Muscle layer of colon (tissue), 2 donors: ENCODE data around the gene PRLHR.
"Not testable (repeated sequence)": the region's sequence is repeated elsewhere in the genome, so short reads cannot be mapped to it uniquely, and the experiment has no call there.

Experiments used
- H3K27ac ChIP-seq: one replicate; pipeline ENCODE4 v1.7.0; 2013; ENCODE audit warnings: low read depth, mild to moderate bottlenecking, low read length, moderate library complexity
- H3K27me3 ChIP-seq, 2 donors: one replicate each; pipeline ENCODE4 v1.7.0; 2013; ENCODE audit warnings: low read length in 2 of 2, mild to moderate bottlenecking in 2 of 2; ENCODE audit not compliant: insufficient read depth in 2 of 2, control insufficient read depth in 1 of 2
- H3K36me3 ChIP-seq: one replicate; pipeline ENCODE4 v1.7.0; 2013; ENCODE audit warnings: mild to moderate bottlenecking, low read length; ENCODE audit not compliant: insufficient read depth
- H3K4me1 ChIP-seq: one replicate; pipeline ENCODE4 v1.7.0; 2013; ENCODE audit warnings: mild to moderate bottlenecking, low read length; ENCODE audit not compliant: insufficient read depth
- H3K4me3 ChIP-seq, 2 donors: one replicate each; pipeline ENCODE4 v1.7.0; 2013; ENCODE audit warnings: low read length in 2 of 2, low read depth in 1 of 2, mild to moderate bottlenecking in 1 of 2, moderate library complexity in 1 of 2
- H3K9ac ChIP-seq: one replicate; pipeline ENCODE4 v1.7.0; 2013; ENCODE audit warnings: low read length
- H3K9me3 ChIP-seq: one replicate; pipeline ENCODE4 v1.7.0; 2013; ENCODE audit warnings: mild to moderate bottlenecking, low read length
- donor health status: abdominal sarcoma.
- donor health status: Adenocarcinoma of cecum.

Gene PRLHR

GRCh38 chr10:118613863-118614262 is 18.4 kb upstream of the PRLHR start:
- H3K4me1 ChIP-seq, result peaks cover 15% of the 10 kb centered on the region
- H3K9me3 ChIP-seq, H3K27ac ChIP-seq, H3K9ac ChIP-seq, H3K4me3 ChIP-seq, H3K27me3 ChIP-seq, H3K36me3 ChIP-seq: not testable (repeated sequence)

GRCh38 chr10:118610577-118610976 is 15.1 kb upstream of the PRLHR start:
- no peak overlapping the region for H3K27ac ChIP-seq
- no peak overlapping the region for H3K4me3 ChIP-seq
- no peak overlapping the region for H3K9ac ChIP-seq
- no peaks in the 10 kb centered on the region for H3K36me3 ChIP-seq
- H3K9me3 ChIP-seq, result no peaks in the 10 kb centered on the region
- peaks cover 15% of the 10 kb centered on the region for H3K4me1 ChIP-seq
- peaks cover 0 to 2% of the 10 kb centered on the region in 2 donors for H3K27me3 ChIP-seq

- peaks cover 15% of the 10 kb centered on the region for H3K4me1 ChIP-seq
- no peaks in the 10 kb centered on the region for H3K9me3 ChIP-seq
- no peaks in the 10 kb centered on the region for H3K36me3 ChIP-seq
- H3K9ac ChIP-seq, result no peak overlapping the region
- H3K27ac ChIP-seq, result no peak overlapping the region
- H3K27me3 ChIP-seq, result no peaks in the 10 kb centered on the region
- H3K4me3 ChIP-seq, result no peak overlapping the region
These were observed 12.4 kb upstream of the PRLHR start for GRCh38 chr10:118607768-118608354.

GRCh38 chr10:118605694-118606093 is 10.2 kb upstream of the PRLHR start:
- no peak overlapping the region for H3K4me3 ChIP-seq
- no peaks in the 10 kb centered on the region for H3K9me3 ChIP-seq
- no peak overlapping the region for H3K27ac ChIP-seq
- H3K4me1 ChIP-seq, result peaks cover 9% of the 10 kb centered on the region
- H3K9ac ChIP-seq, result no peak overlapping the region
- H3K36me3 ChIP-seq, result no peaks in the 10 kb centered on the region
- no peaks in the 10 kb centered on the region for H3K27me3 ChIP-seq

GRCh38 chr10:118596426-118597124 is 1.1 kb upstream of the PRLHR start:
- Histone ChIP-seq H3K4me3 (no peak overlapping the region), H3K27me3 (peaks cover 35 to 58% of the 10 kb centered on the region in 2 donors), H3K9ac (no peak overlapping the region), H3K36me3 (no peaks in the 10 kb centered on the region), H3K27ac (no peak overlapping the region), H3K9me3 (no peaks in the 10 kb centered on the region), H3K4me1 (peaks cover 6% of the 10 kb centered on the region)

- peaks cover 35 to 58% of the 10 kb centered on the region in 2 donors for H3K27me3 ChIP-seq
- no peak overlapping the region for H3K4me3 ChIP-seq
- no peaks in the 10 kb centered on the region for H3K9me3 ChIP-seq
These were observed 406 bp downstream of the PRLHR start for GRCh38 chr10:118595064-118595420.

GRCh38 chr10:118594392-118595063 is 920 bp downstream of the PRLHR start:
- no peaks in the 10 kb centered on the region for H3K9me3 ChIP-seq
- H3K27me3 ChIP-seq, result peaks cover 35 to 58% of the 10 kb centered on the region in 2 donors
- no peaks in the 10 kb centered on the region for H3K36me3 ChIP-seq
- no peak overlapping the region for H3K4me3 ChIP-seq
- H3K9ac ChIP-seq, result no peak overlapping the region
- H3K27ac ChIP-seq, result no peak overlapping the region
- H3K4me1 ChIP-seq, result peaks cover 6% of the 10 kb centered on the region

More at GRCh38 chr10:118595064-118595420, 406 bp downstream of the PRLHR start:
- no peaks in the 10 kb centered on the region for H3K36me3 ChIP-seq
- peaks cover 6% of the 10 kb centered on the region for H3K4me1 ChIP-seq
- no peak overlapping the region for H3K27ac ChIP-seq
- no peak overlapping the region for H3K9ac ChIP-seq

- H3K27ac ChIP-seq, result no peak overlapping the region
- H3K27me3 ChIP-seq, result peaks cover 35 to 55% of the 10 kb centered on the region in 2 donors
- H3K9me3 ChIP-seq, result no peaks in the 10 kb centered on the region
- H3K4me3 ChIP-seq, result no peak overlapping the region
- H3K9ac ChIP-seq, result no peak overlapping the region
- no peaks in the 10 kb centered on the region for H3K36me3 ChIP-seq
- peaks cover 6% of the 10 kb centered on the region for H3K4me1 ChIP-seq
These were observed 2.6 kb downstream of the PRLHR start for GRCh38 chr10:118592675-118593330.

- Histone ChIP-seq H3K9ac (no peak overlapping the region), H3K9me3 (no peaks in the 10 kb centered on the region), H3K4me1 (peaks cover 2% of the 10 kb centered on the region), H3K4me3 (no peak overlapping the region), H3K27me3 (peaks cover 19 to 33% of the 10 kb centered on the region in 2 donors), H3K27ac (no peak overlapping the region), H3K36me3 (no peaks in the 10 kb centered on the region)
These were observed 5.1 kb downstream of the PRLHR start for GRCh38 chr10:118590334-118590733.

GRCh38 chr10:118587881-118588651 is 7.4 kb downstream of the PRLHR start:
- Histone ChIP-seq H3K27me3 (peaks cover 5 to 10% of the 10 kb centered on the region in 2 donors), H3K36me3 (no peaks in the 10 kb centered on the region), H3K4me1 (no peaks in the 10 kb centered on the region), H3K4me3 (no peak overlapping the region), H3K9me3 (no peaks in the 10 kb centered on the region), H3K27ac (no peak overlapping the region), H3K9ac (no peak overlapping the region)

- Histone ChIP-seq H3K36me3 (no peaks in the 10 kb centered on the region), H3K9ac (no peak overlapping the region), H3K4me1 (no peaks in the 10 kb centered on the region), H3K9me3 (no peaks in the 10 kb centered on the region), H3K27ac (no peak overlapping the region), H3K27me3 (no peaks in the 10 kb centered on the region), H3K4me3 (no peak overlapping the region)
These were observed 8.5 kb downstream of the PRLHR start for GRCh38 chr10:118586911-118587310.
